DND-41 (cell line): ENCODE data around the gene BFSP1.

Experiments used
- EZH2 ChIP-seq: IDR thresholded peaks from 3 replicates; pipeline ENCODE4 v1.6.1; 2012; ENCODE audit warnings: borderline replicate concordance, low read depth, mild to moderate bottlenecking, moderate library complexity, low read length, inconsistent platforms; ENCODE audit not compliant: severe bottlenecking
- TF ChIP-seq, protein P1 (sequence below): IDR thresholded peaks from 2 replicates; pipeline ENCODE4 v1.5.1; 2012; ENCODE audit warnings: borderline replicate concordance, low read length, moderate library complexity, mild to moderate bottlenecking; ENCODE audit not compliant: poor library complexity, severe bottlenecking; ENCODE audit errors: extremely low read depth

DNA sequence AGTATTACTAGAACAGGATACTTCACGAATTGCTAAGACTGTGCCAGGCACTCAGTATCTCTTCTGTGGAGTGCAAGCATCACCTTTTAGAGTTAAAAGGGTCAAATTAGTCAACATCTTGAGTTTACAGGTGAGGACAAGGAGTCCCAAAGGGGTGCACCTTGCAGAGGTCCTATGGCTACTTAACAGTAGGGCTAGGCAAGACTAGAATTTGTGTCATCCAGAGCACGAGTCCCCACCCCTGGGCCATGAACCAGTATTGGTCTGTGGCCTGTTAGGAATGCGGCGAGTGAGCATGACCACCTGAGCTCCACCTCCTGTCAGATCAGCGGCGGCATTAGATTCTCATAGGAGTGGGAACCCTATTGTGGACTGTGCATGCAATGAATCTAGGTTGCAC lies 28.2 kb upstream of the BFSP1 start:
- TF ChIP-seq, protein P1, sequence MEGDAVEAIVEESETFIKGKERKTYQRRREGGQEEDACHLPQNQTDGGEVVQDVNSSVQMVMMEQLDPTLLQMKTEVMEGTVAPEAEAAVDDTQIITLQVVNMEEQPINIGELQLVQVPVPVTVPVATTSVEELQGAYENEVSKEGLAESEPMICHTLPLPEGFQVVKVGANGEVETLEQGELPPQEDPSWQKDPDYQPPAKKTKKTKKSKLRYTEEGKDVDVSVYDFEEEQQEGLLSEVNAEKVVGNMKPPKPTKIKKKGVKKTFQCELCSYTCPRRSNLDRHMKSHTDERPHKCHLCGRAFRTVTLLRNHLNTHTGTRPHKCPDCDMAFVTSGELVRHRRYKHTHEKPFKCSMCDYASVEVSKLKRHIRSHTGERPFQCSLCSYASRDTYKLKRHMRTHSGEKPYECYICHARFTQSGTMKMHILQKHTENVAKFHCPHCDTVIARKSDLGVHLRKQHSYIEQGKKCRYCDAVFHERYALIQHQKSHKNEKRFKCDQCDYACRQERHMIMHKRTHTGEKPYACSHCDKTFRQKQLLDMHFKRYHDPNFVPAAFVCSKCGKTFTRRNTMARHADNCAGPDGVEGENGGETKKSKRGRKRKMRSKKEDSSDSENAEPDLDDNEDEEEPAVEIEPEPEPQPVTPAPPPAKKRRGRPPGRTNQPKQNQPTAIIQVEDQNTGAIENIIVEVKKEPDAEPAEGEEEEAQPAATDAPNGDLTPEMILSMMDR: no peak
- no peak for TF ChIP-seq EZH2
